K562 (cell line): Measurements from ENCODE around the gene NRP2. TPM values are rescaled to one million over a fixed set of nuclear protein-coding genes. Genes with fewer than 3 reads are reported as not detected.

Source experiments
- ATAC-seq: fragments of 200-7000 bp; cut with Tn5 transposase; 3 replicates; pipeline ENCODE4 v1.9.1; 2020; ENCODE audit warnings: moderate library complexity
- BruUV-seq: library from RNA; stranded (reverse); fragments of 400-500 nt; replicated peaks from 2 replicates; lab custom pipeline; 2021; lab: Mats Ljungman, UMichigan
- CTCF ChIA-PET: fragments of 300-600 bp; formaldehyde crosslinking; extraction: SDS; loops from one replicate; lab custom pipeline; 2021; ENCODE audit warnings: low intra/inter-chr PET ratio; lab: Yijun Ruan, JAX
- POLR2A ChIA-PET: fragments of 300-600, 350-650 bp; sonication (Branson Sonifier 250); formaldehyde crosslinking; extraction: SDS; loops from one replicate; lab custom pipeline; 2021; ENCODE audit warnings: antibody characterized with exemption, inconsistent platforms; lab: Yijun Ruan, JAX
- DNase-seq, 4 experiments: peaks; one replicate each; pipeline versions ENCODE4 v3.0.0 to v3.0.0-alpha.2; 2011 to 2018; ENCODE audit warnings: low spot score in 3 of 4, mixed read lengths in 3 of 4; ENCODE audit errors: extremely low read depth in 1 of 4
- FAIRE-seq: peaks from 2 replicates; lab custom pipeline; 2011; peaks lifted over from hg19 to GRCh38; lab: Jason Lieb, UNC
- H2AFZ ChIP-seq: 2 replicates; pipeline ENCODE4 v1.6.0; 2011; ENCODE audit warnings: low read depth, low read length, control low read depth, inconsistent platforms
- H3K27ac ChIP-seq: fragments of 200-600 bp; 3 replicates; pipeline ENCODE4 v1.8.0; 2011; ENCODE audit warnings: low read depth, mild to moderate bottlenecking, control low read depth, inconsistent platforms, low read length, moderate library complexity, mixed read lengths; ENCODE audit errors: extremely low read depth
- H3K27me3 ChIP-seq, 2 experiments: fragments of 300-600 bp in 1 of 2; 2 replicates in 1 of 2; 3 replicates in 1 of 2; pipeline versions ENCODE4 v1.6.0 to v1.8.0; 2011; ENCODE audit warnings: inconsistent platforms in 2 of 2, low read length in 2 of 2, mild to moderate bottlenecking in 1 of 2, mixed read lengths in 1 of 2, moderate library complexity in 1 of 2; ENCODE audit not compliant: control insufficient read depth in 2 of 2, insufficient read depth in 2 of 2
- H3K36me3 ChIP-seq: fragments of 300-600 bp; 3 replicates; pipeline ENCODE4 v1.8.0; 2011; ENCODE audit warnings: mild to moderate bottlenecking, low read length, inconsistent platforms; ENCODE audit not compliant: control insufficient read depth, insufficient read depth
- H3K4me1 ChIP-seq, 2 experiments: fragments of 200-600 bp in 1 of 2; replicated peaks in 1 of 2; 2 replicates in 1 of 2; 3 replicates in 1 of 2; pipeline versions ENCODE4 v1.5.1 to v1.8.0; 2011; ENCODE audit warnings: inconsistent platforms in 2 of 2, low read length in 2 of 2, mild to moderate bottlenecking in 1 of 2, mixed read lengths in 1 of 2, moderate library complexity in 1 of 2; ENCODE audit not compliant: control insufficient read depth in 2 of 2, insufficient read depth in 2 of 2
- H3K4me2 ChIP-seq: 2 replicates; pipeline ENCODE4 v1.6.1; 2011; ENCODE audit warnings: low read length, control low read depth, inconsistent platforms, mixed read lengths; ENCODE audit not compliant: insufficient read depth
- H3K4me3 ChIP-seq: fragments of 200-600 bp; sonication (generic), shearing (Covaris generic); 2 replicates; pipeline ENCODE4 v1.5.1; 2016; ENCODE audit warnings: control low read depth, inconsistent platforms
- H3K79me2 ChIP-seq: fragments of 200-600 bp; 3 replicates; pipeline ENCODE4 v1.8.0; 2011; ENCODE audit warnings: low read length, inconsistent platforms; ENCODE audit not compliant: control insufficient read depth, insufficient read depth
- H3K9ac ChIP-seq, 2 experiments: 2 replicates each; pipeline versions ENCODE4 v1.6.0 to v1.6.1; 2011; ENCODE audit warnings: low read depth in 2 of 2, low read length in 2 of 2, control low read depth in 1 of 2, inconsistent platforms in 1 of 2, mild to moderate bottlenecking in 1 of 2, mixed read lengths in 1 of 2; ENCODE audit not compliant: insufficient read depth in 1 of 2
- H3K9me1 ChIP-seq: one replicate; pipeline ENCODE4 v1.6.0; 2011; ENCODE audit warnings: inconsistent platforms, mild to moderate bottlenecking, low read length, moderate library complexity; ENCODE audit not compliant: control insufficient read depth, insufficient read depth
- H3K9me3 ChIP-seq: replicated peaks from 2 replicates; pipeline ENCODE4 v1.5.1; 2011; ENCODE audit warnings: low read depth, low read length, inconsistent platforms; ENCODE audit not compliant: control insufficient read depth, insufficient read depth
- H4K20me1 ChIP-seq: replicated peaks from 2 replicates; pipeline ENCODE4 v1.6.1; 2011; ENCODE audit warnings: low read length, inconsistent platforms, mixed read lengths; ENCODE audit not compliant: control insufficient read depth, insufficient read depth
- HMG20B ChIP-seq: fragments of 250-450 bp; sonication (Bioruptor Pico); IDR thresholded peaks from 2 replicates; pipeline ENCODE4 v1.5.0; 2021; ENCODE audit warnings: mild to moderate bottlenecking
- TAF15 ChIP-seq: fragments of 200-400 bp; formaldehyde crosslinking; IDR thresholded peaks from 2 replicates; pipeline ENCODE4 v1.6.1; 2017; ENCODE audit warnings: mild to moderate bottlenecking, low read depth, low read length, moderate library complexity
- ZNF174 ChIP-seq: fragments of 250-450 bp; sonication (Bioruptor Pico); IDR thresholded peaks from 2 replicates; pipeline ENCODE4 v1.4.0; 2020; ENCODE audit warnings: mild to moderate bottlenecking
- WGBS: fragments of 100-300 bp; shearing (Covaris generic); methylation state at CpG from one replicate; pipeline ENCODE4 v1.1.6; 2016; ENCODE audit warnings: low coverage, mixed read lengths; ENCODE audit not compliant: insufficient coverage; ENCODE audit errors: missing lambda C conversion rate; 5-methylcytosine and 5-hydroxymethylcytosine counted together
- in situ Hi-C: fragments of 300-500 bp; cut with MboI; formaldehyde crosslinking; loops from 4 replicates; pipeline ENCODE4 v1.15.0; 2018; ENCODE audit warnings: inconsistent platforms, mixed read lengths
- intact Hi-C: fragments of 100-400 bp; cut with micrococcal nuclease; formaldehyde crosslinking; loops from 2 replicates; pipeline ENCODE4 v1.14.2; 2022
- polyA plus RNA-seq, 8 experiments: library from polyadenylated mRNA; depleted of rRNA in 4 of 8; stranded (reverse) in 5 of 8; unstranded in 3 of 8; fragments of >200 nt; fragmentation: Nextera tagmentation in 2 of 8; fragmentation: Illumina TruSeq in 1 of 8; extraction: Ambion mirVana in 2 of 8; extraction: Trizol in 1 of 8; gene quantifications; 2 replicates each; pipeline versions ENCODE4 v1.2.1 to v1.2.3, GENCODE V29; 2011 to 2014; ENCODE audit warnings: inconsistent platforms in 1 of 8, missing spikeins in 1 of 8
- total RNA-seq, 7 experiments: library from RNA; depleted of rRNA in 6 of 7; stranded (reverse); fragments of >200 nt in 6 of 7; fragmentation: Illumina TruSeq in 2 of 7; extraction: Trizol in 2 of 7; gene quantifications; 2 replicates each; pipeline versions ENCODE4 v1.2.1 to v1.2.3, GENCODE V29; 2011 to 2021; ENCODE audit warnings: low replicate concordance in 1 of 7
- TF ChIP-seq, protein P1 (sequence below): fragments of 450-650 bp; formaldehyde crosslinking; conservative IDR thresholded peaks from 2 replicates; pipeline ENCODE4 v1.4.0; 2022; ENCODE audit warnings: mild to moderate bottlenecking, missing genetic modification characterization
- TF ChIP-seq, protein P2 (sequence below): IDR thresholded peaks from 3 replicates; pipeline ENCODE4 v1.6.1; 2011; ENCODE audit warnings: borderline replicate concordance, mild to moderate bottlenecking, moderate library complexity; ENCODE audit not compliant: insufficient read length; ENCODE audit errors: extremely low read depth

NRP2 gene
- total and polyA plus RNA-seq, 9 of the 15 experiments (the other 6 are each of a cell fraction or from before 2014, with no cell fraction given), result 0.05 to 0.31 (median 0.15) TPM; not detected in 5

DNA sequence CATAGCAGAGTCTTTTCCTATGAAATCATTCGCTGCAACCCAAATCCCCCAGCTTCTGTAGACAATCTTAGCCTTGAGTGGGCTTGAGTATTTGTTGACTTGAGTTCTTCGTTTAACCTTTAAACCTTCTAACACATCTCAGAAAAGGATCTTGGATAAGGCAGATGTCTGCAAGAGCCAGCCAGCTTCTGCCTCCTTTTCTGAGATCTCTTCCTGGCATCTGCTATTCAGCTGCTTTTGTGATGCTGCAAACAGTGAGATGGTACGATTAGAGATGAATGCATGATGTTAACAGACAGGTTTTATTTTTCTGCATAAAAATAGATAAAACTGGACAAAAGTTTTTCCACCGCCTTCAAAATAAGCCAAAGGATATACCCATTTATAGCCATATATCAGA is 37.5 kb downstream of the NRP2 start:
- ChIA-PET CTCF (no interaction called here), POLR2A (no interaction called here)
- Histone ChIP-seq H3K4me2 (no peak overlapping the region), H3K79me2 (no peaks in the 10 kb centered on the region), H3K36me3 (no peaks in the 10 kb centered on the region), H4K20me1 (no peaks in the 10 kb centered on the region), H3K4me1 (no peaks in the 10 kb centered on the region; a peak in 1 of 5 replicates), H3K4me3 (no peak overlapping the region), H3K27ac (no peak overlapping the region), H3K9ac (no peak overlapping the region), H3K9me1 (no peaks in the 10 kb centered on the region), H3K27me3 (peaks cover 0 to 9% of the 10 kb centered on the region in 2 experiments; a peak in 2 of 5 replicates), H3K9me3 (no peaks in the 10 kb centered on the region), H2AFZ (no peak overlapping the region)
- FAIRE-seq (no peak), ATAC-seq (no peak), DNase-seq (no peak)
- intact Hi-C loops (no loop called here), in situ Hi-C loops (no loop called here)
- no peak for TF ChIP-seq TAF15
- TF ChIP-seq, protein P1, sequence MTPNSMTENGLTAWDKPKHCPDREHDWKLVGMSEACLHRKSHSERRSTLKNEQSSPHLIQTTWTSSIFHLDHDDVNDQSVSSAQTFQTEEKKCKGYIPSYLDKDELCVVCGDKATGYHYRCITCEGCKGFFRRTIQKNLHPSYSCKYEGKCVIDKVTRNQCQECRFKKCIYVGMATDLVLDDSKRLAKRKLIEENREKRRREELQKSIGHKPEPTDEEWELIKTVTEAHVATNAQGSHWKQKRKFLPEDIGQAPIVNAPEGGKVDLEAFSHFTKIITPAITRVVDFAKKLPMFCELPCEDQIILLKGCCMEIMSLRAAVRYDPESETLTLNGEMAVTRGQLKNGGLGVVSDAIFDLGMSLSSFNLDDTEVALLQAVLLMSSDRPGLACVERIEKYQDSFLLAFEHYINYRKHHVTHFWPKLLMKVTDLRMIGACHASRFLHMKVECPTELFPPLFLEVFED, result no peak
- TF ChIP-seq, protein P2, sequence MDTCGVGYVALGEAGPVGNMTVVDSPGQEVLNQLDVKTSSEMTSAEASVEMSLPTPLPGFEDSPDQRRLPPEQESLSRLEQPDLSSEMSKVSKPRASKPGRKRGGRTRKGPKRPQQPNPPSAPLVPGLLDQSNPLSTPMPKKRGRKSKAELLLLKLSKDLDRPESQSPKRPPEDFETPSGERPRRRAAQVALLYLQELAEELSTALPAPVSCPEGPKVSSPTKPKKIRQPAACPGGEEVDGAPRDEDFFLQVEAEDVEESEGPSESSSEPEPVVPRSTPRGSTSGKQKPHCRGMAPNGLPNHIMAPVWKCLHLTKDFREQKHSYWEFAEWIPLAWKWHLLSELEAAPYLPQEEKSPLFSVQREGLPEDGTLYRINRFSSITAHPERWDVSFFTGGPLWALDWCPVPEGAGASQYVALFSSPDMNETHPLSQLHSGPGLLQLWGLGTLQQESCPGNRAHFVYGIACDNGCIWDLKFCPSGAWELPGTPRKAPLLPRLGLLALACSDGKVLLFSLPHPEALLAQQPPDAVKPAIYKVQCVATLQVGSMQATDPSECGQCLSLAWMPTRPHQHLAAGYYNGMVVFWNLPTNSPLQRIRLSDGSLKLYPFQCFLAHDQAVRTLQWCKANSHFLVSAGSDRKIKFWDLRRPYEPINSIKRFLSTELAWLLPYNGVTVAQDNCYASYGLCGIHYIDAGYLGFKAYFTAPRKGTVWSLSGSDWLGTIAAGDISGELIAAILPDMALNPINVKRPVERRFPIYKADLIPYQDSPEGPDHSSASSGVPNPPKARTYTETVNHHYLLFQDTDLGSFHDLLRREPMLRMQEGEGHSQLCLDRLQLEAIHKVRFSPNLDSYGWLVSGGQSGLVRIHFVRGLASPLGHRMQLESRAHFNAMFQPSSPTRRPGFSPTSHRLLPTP, result no peak
- TF ChIP-seq HMG20B (CRISPR knock-in tag), result no peak
- TF ChIP-seq ZNF174 (CRISPR knock-in tag), result no peak
- BruUV-seq, result no TSS peak
- WGBS, result 0% methylated on average over 4 of the region's 4 CpGs
